Measurements from ENCODE around the gene COX7B2.

COX7B2 gene

DNA sequence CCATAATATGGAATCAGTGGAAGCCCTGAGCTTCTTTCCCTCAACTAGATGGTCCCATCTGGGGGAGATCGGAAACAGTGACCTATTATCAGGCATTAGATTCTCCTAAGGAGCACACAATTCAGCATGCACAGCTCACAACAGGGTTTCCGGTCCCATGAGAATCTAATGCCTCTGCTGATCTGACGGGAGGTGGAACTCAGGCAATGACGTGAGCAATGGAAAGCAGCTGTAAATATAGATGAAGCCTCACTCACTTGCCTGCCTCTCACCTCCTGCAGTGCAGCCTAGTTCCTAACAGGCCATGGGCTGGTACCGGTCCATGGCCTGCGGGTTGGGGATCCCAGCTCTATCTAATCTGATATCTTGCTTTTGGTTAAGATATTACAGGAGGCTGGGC, 88.9 kb downstream of the COX7B2 start (continued):
- TF ChIP-seq SNAI2 (CRISPR knock-in tag; IDR thresholded peaks at IDR 0.05) (no peak), ESRRG (CRISPR knock-in tag; IDR thresholded peaks at IDR 0.05) (no peak)

DNA sequence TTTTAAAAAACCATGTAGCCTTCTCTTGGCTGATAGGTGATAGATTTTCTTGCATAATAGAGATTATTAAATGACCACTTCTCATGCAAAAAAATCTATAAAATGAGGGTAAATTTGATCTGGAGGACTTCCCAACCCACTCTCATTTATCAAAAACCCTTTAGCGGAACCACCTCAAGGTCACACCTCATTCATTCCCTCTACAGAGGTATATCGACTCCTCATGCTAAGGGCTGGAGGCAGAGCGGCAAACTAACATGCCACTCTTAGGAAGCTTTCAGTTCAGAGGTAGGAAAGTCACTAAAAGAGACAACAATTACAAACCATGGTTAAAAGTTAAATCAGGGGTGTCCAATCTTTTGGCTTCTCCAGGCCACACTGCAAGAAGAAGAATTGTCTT, 90.0 kb downstream of the COX7B2 start:
- TF ChIP-seq CSRNP3 (CRISPR knock-in tag; IDR thresholded peaks at IDR 0.05) (no peak), ZNF565 (CRISPR knock-in tag; conservative IDR thresholded peaks at IDR 0.05; ENCODE audit: low read depth) (no peak), ESRRG (CRISPR knock-in tag; IDR thresholded peaks at IDR 0.05) (no peak), ZNF70 (CRISPR knock-in tag; IDR thresholded peaks at IDR 0.05) (no peak), ZFP3 (CRISPR knock-in tag; IDR thresholded peaks at IDR 0.05) (no peak), ZC3H10 (CRISPR knock-in tag; IDR thresholded peaks at IDR 0.05) (no peak)
- TF ChIP-seq, protein P1, sequence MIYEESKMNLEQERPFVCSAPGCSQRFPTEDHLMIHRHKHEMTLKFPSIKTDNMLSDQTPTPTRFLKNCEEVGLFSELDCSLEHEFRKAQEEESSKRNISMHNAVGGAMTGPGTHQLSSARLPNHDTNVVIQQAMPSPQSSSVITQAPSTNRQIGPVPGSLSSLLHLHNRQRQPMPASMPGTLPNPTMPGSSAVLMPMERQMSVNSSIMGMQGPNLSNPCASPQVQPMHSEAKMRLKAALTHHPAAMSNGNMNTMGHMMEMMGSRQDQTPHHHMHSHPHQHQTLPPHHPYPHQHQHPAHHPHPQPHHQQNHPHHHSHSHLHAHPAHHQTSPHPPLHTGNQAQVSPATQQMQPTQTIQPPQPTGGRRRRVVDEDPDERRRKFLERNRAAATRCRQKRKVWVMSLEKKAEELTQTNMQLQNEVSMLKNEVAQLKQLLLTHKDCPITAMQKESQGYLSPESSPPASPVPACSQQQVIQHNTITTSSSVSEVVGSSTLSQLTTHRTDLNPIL (CRISPR knock-in tag; IDR thresholded peaks at IDR 0.05; ENCODE audit: low read depth) = no peak
- TF ChIP-seq, protein P2, sequence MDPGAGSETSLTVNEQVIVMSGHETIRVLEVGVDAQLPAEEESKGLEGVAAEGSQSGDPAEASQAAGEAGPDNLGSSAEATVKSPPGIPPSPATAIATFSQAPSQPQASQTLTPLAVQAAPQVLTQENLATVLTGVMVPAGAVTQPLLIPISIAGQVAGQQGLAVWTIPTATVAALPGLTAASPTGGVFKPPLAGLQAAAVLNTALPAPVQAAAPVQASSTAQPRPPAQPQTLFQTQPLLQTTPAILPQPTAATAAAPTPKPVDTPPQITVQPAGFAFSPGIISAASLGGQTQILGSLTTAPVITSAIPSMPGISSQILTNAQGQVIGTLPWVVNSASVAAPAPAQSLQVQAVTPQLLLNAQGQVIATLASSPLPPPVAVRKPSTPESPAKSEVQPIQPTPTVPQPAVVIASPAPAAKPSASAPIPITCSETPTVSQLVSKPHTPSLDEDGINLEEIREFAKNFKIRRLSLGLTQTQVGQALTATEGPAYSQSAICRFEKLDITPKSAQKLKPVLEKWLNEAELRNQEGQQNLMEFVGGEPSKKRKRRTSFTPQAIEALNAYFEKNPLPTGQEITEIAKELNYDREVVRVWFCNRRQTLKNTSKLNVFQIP (CRISPR knock-in tag; IDR thresholded peaks at IDR 0.05; ENCODE audit: borderline replicate concordance, low read depth) = no peak
- ATAC-seq = no peak

DNA sequence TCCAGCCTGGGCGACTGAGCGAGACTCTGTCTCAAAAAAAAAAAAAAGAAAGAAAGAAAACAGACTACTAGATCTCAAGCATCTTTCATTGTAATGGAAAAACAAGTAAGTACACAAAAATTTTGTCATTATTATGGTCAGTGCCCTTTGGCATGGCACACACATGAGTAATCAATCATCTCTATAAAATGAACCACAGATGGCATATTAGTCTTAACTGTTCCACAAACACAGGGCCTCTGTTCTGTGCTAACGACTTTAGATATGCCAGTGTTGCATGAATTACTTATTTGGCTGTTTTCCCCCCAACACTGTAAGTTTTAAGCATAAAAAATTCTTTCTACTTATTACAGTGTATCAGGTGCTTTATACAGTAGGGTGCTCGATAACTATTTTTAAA, 90.4 kb downstream of the COX7B2 start:
- no peak for TF ChIP-seq CSRNP3 (CRISPR knock-in tag; IDR thresholded peaks at IDR 0.05)
- TF ChIP-seq BACH2 (CRISPR knock-in tag; IDR thresholded peaks at IDR 0.05; ENCODE audit: borderline replicate concordance) = no peak
- TF ChIP-seq ISL1 (CRISPR knock-in tag; IDR thresholded peaks at IDR 0.05) = no peak
- TF ChIP-seq ZFP3 (CRISPR knock-in tag; IDR thresholded peaks at IDR 0.05) = no peak
- no peak for TF ChIP-seq RARB (CRISPR knock-in tag; IDR thresholded peaks at IDR 0.05)
- TF ChIP-seq PATZ1 (CRISPR knock-in tag; IDR thresholded peaks at IDR 0.05; ENCODE audit: borderline replicate concordance) = no peak
- TF ChIP-seq SNAI2 (CRISPR knock-in tag; IDR thresholded peaks at IDR 0.05) = no peak
- no peak for TF ChIP-seq PPARA (CRISPR knock-in tag; IDR thresholded peaks at IDR 0.05; ENCODE audit: borderline replicate concordance)
- TF ChIP-seq ZNF70 (CRISPR knock-in tag; IDR thresholded peaks at IDR 0.05) = no peak
- TF ChIP-seq ZNF565 (CRISPR knock-in tag; conservative IDR thresholded peaks at IDR 0.05; ENCODE audit: low read depth) = no peak
- no peak for TF ChIP-seq TOX (CRISPR knock-in tag; IDR thresholded peaks at IDR 0.05; ENCODE audit: borderline replicate concordance)
- TF ChIP-seq, protein P2 (CRISPR knock-in tag; IDR thresholded peaks at IDR 0.05; ENCODE audit: borderline replicate concordance, low read depth) = no peak
- TF ChIP-seq GLIS3 (CRISPR knock-in tag; IDR thresholded peaks at IDR 0.05) = no peak
- TF ChIP-seq CSDC2 (CRISPR knock-in tag; IDR thresholded peaks at IDR 0.05) = no peak
- no peak for TF ChIP-seq TSHZ2 (CRISPR knock-in tag; IDR thresholded peaks at IDR 0.05)
- TF ChIP-seq ESRRG (CRISPR knock-in tag; IDR thresholded peaks at IDR 0.05) = no peak
- TF ChIP-seq ZNF8 (CRISPR knock-in tag; IDR thresholded peaks at IDR 0.05) = no peak
- TF ChIP-seq ARNTL (CRISPR knock-in tag; IDR thresholded peaks at IDR 0.05; ENCODE audit: borderline replicate concordance, low read depth) = no peak
- TF ChIP-seq ZFP30 (CRISPR knock-in tag; IDR thresholded peaks at IDR 0.05) = no peak
- no peak for ATAC-seq

Measured in SK-N-SH treated with all-trans-retinoic acid at 6 μM for 48 hours (cell line).